Loucy (cell line): ENCODE results near the gene SPPL3.

ENCODE experiments used
- H2AFZ ChIP-seq: fragments of 200-600 bp; sonication (generic); 2 replicates; pipeline ENCODE4 v1.6.0; 2016; ENCODE audit warnings: antibody characterized with exemption, mild to moderate bottlenecking, low read length, moderate library complexity
- H3F3A ChIP-seq: fragments of 200-600 bp; 2 replicates; pipeline ENCODE4 v1.6.0; 2016; ENCODE audit warnings: antibody characterized with exemption, low read depth, mild to moderate bottlenecking
- H3K27me3 ChIP-seq: fragments of 200-600 bp; sonication (generic); 2 replicates; pipeline ENCODE4 v1.6.1; 2014; ENCODE audit warnings: low read length, mild to moderate bottlenecking; ENCODE audit not compliant: insufficient read depth, poor library complexity, severe bottlenecking
- H3K36me3 ChIP-seq: fragments of 200-600 bp; sonication (generic); 2 replicates; pipeline ENCODE4 v1.6.1; 2016; ENCODE audit warnings: low read length; ENCODE audit not compliant: insufficient read depth
- H3K4me1 ChIP-seq: fragments of 200-600 bp; sonication (generic); 2 replicates; pipeline ENCODE4 v1.5.1; 2014; ENCODE audit warnings: low read length, mild to moderate bottlenecking; ENCODE audit not compliant: insufficient read depth, poor library complexity, severe bottlenecking
- H3K4me2 ChIP-seq: fragments of 200-600 bp; sonication (generic); 2 replicates; pipeline ENCODE4 v1.6.0; 2014; ENCODE audit warnings: antibody characterized with exemption, low read length, low read depth, mild to moderate bottlenecking; ENCODE audit not compliant: poor library complexity, severe bottlenecking
- H3K4me3 ChIP-seq: fragments of 200-600 bp; sonication (generic); 2 replicates; pipeline ENCODE4 v1.5.1; 2014; ENCODE audit warnings: low read length, mild to moderate bottlenecking, mixed read lengths; ENCODE audit not compliant: poor library complexity, severe bottlenecking
- H3K79me2 ChIP-seq: fragments of 200-600 bp; sonication (generic); 2 replicates; pipeline ENCODE4 v1.6.1; 2014; ENCODE audit warnings: low read length; ENCODE audit not compliant: insufficient read depth
- H3K9ac ChIP-seq: fragments of 200-600 bp; sonication (generic); 2 replicates; pipeline ENCODE4 v1.6.0; 2014; ENCODE audit warnings: mild to moderate bottlenecking, low read depth, low read length, moderate library complexity; ENCODE audit not compliant: poor library complexity, severe bottlenecking
- H3K9me2 ChIP-seq: fragments of 200-600 bp; sonication (generic); replicated peaks from 2 replicates; pipeline ENCODE4 v1.6.1; 2016; ENCODE audit warnings: low read depth, low read length, mixed read lengths
- H3K9me3 ChIP-seq: fragments of 200-600 bp; sonication (generic); 2 replicates; pipeline ENCODE4 v1.6.1; 2014; ENCODE audit warnings: mild to moderate bottlenecking, antibody characterized with exemption, low read length, low read depth; ENCODE audit not compliant: insufficient read depth
- H4K20me1 ChIP-seq: fragments of 200-600 bp; sonication (generic); 2 replicates; pipeline ENCODE4 v1.6.0; 2014; ENCODE audit warnings: antibody characterized with exemption, low read length, mild to moderate bottlenecking; ENCODE audit not compliant: insufficient read depth, poor library complexity, severe bottlenecking
- EZH2phosphoT487 ChIP-seq: fragments of 200-600 bp; IDR thresholded peaks from 2 replicates; pipeline ENCODE4 v1.6.1; 2018; ENCODE audit warnings: antibody characterized with exemption, mild to moderate bottlenecking, moderate library complexity, borderline replicate concordance
- TF ChIP-seq, protein P1 (sequence below): fragments of 200-600 bp; sonication (generic); conservative IDR thresholded peaks from 2 replicates; pipeline ENCODE4 v1.5.1; 2014; ENCODE audit warnings: mild to moderate bottlenecking, antibody characterized with exemption, low read length

Gene SPPL3

DNA sequence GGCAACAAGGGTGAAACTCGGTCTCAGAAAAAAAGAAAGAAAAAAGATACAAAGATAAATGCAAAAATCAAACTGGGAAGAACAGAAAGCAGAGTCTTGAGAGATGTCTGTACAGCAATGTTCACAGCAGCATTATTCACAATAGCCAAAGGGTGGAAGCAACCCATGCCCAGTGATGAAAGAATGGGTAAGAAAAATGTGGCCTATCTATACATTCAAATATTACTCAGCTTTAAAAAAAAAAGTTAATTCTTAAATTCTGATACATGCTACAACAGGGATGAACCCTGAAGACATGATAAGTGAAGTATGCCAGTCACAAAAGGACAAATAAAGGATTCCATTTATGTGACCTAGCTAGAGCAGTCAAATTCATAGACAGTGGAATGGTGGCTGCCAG, 33.7 kb downstream of the SPPL3 start:
- Histone ChIP-seq H3K4me2 (no peak overlapping the region), H3K9me3 (no peaks in the 10 kb centered on the region), H3K4me3 (no peak overlapping the region), H3K79me2 (peaks cover 93% of the 10 kb centered on the region), H2AFZ (no peak overlapping the region), H3K9me2 (no peaks in the 10 kb centered on the region), H3K9ac (no peak overlapping the region), H3F3A (no peaks in the 10 kb centered on the region), H3K36me3 (peaks cover 8% of the 10 kb centered on the region; the same call in 1 of the 2 replicates), H3K27me3 (no peaks in the 10 kb centered on the region), H4K20me1 (peaks cover 31% of the 10 kb centered on the region), H3K4me1 (peaks cover 21% of the 10 kb centered on the region)
- TF ChIP-seq, protein P1, sequence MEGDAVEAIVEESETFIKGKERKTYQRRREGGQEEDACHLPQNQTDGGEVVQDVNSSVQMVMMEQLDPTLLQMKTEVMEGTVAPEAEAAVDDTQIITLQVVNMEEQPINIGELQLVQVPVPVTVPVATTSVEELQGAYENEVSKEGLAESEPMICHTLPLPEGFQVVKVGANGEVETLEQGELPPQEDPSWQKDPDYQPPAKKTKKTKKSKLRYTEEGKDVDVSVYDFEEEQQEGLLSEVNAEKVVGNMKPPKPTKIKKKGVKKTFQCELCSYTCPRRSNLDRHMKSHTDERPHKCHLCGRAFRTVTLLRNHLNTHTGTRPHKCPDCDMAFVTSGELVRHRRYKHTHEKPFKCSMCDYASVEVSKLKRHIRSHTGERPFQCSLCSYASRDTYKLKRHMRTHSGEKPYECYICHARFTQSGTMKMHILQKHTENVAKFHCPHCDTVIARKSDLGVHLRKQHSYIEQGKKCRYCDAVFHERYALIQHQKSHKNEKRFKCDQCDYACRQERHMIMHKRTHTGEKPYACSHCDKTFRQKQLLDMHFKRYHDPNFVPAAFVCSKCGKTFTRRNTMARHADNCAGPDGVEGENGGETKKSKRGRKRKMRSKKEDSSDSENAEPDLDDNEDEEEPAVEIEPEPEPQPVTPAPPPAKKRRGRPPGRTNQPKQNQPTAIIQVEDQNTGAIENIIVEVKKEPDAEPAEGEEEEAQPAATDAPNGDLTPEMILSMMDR = no peak
- no peak for TF ChIP-seq EZH2phosphoT487

DNA sequence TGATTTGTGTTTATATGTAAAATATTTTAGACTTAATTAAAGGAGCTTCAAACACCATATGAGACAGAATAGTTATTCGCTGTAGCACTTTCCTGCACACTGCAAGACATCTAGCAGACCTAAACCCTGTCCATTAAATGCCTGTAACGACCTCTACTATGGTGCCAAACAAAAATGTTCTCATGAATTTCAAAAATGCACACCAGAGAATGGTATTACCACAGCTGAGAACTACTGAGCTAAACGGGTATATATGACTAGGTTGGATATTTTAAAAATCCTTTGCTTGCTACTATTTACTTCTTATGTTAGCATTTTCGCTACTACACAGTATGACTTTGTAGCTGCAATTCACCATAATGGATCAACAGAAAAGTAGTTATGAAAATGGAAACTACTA, 34.8 kb downstream of the SPPL3 start:
- Histone ChIP-seq H3K9ac (no peak overlapping the region), H3K4me1 (peaks cover 23% of the 10 kb centered on the region), H2AFZ (no peak overlapping the region), H3F3A (no peaks in the 10 kb centered on the region), H3K9me3 (no peaks in the 10 kb centered on the region), H3K4me2 (no peak overlapping the region), H3K36me3 (peaks cover 8% of the 10 kb centered on the region; the same call in 1 of the 2 replicates), H3K27me3 (no peaks in the 10 kb centered on the region), H3K79me2 (peaks cover 94% of the 10 kb centered on the region), H3K4me3 (no peak overlapping the region), H3K9me2 (no peaks in the 10 kb centered on the region), H4K20me1 (peaks cover 27% of the 10 kb centered on the region)
- TF ChIP-seq EZH2phosphoT487 = no peak
- TF ChIP-seq, protein P1 = no peak

DNA sequence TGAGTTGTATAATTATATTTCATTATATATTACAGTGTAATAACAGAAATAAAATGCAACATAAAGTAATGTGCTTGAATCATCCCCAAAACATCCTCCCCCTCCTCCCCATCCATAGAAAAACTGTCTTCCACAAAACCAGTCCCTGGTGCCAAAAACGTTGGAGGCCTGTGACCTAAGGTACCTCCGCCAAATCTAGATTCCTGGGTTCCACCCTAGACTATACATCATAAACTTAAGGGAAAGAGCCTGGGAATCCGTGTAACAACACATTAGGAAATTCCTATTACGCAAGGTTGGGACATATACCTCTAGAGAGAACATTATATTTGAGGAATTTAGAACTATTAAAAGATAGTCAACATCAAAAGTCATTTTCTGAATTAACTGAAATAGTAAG, 38.0 kb downstream of the SPPL3 start:
- Histone ChIP-seq H3K4me3 (no peak overlapping the region), H3K79me2 (peaks cover 95% of the 10 kb centered on the region), H3F3A (no peaks in the 10 kb centered on the region), H3K4me2 (no peak overlapping the region), H3K36me3 (peaks cover 8% of the 10 kb centered on the region; the same call in 1 of the 2 replicates), H2AFZ (no peak overlapping the region), H3K9me3 (no peaks in the 10 kb centered on the region), H4K20me1 (peaks cover 20% of the 10 kb centered on the region), H3K27me3 (no peaks in the 10 kb centered on the region), H3K4me1 (peaks cover 14% of the 10 kb centered on the region), H3K9me2 (no peaks in the 10 kb centered on the region), H3K9ac (no peak overlapping the region)
- TF ChIP-seq, protein P1 = no peak
- TF ChIP-seq EZH2phosphoT487 = no peak
